Measurements from ENCODE around the gene LIPG. TPM values are rescaled to one million over a fixed set of nuclear protein-coding genes. Genes with fewer than 3 reads are reported as not detected.
"Not testable (repeated sequence)": the region's sequence is repeated elsewhere in the genome, so short reads cannot be mapped to it uniquely, and the experiment has no call there.

The LIPG gene
- total RNA-seq, 4 donors from 2014 or later: 4.9 to 11.5 (median 6.9) TPM

- Histone ChIP-seq H3K4me3 (no peak overlapping the region), H3K9me3 (no peaks in the 10 kb centered on the region), H3K4me1 (peaks cover 0 to 14% (median 9%) of the 10 kb centered on the region in 4 donors), H3K27me3 (no peaks in the 10 kb centered on the region), H3K36me3 (no peaks in the 10 kb centered on the region), H3K27ac (no peak overlapping the region)
- no peak for TF ChIP-seq POLR2AphosphoS5 (IDR thresholded peaks at IDR 0.05)
- in situ Hi-C loops (cut with MboI; ENCODE audit: low pct_ligation_motif_present in 1 of 4, low pct_unique_long_range_greater_than_20kb in 1 of 4, low sequenced_read_pairs in 3 of 4): no loop called here
- no peak for DNase-seq
- WGBS, 2 donors (ENCODE audit: low coverage in 1 of 2): 62 to 80% methylated on average over 1 to 8 of the region's 8 CpGs
- intact Hi-C loops (cut with DNase I; ENCODE audit: low total_unique reads): no loop called here
These were observed 20.7 kb downstream of the LIPG start for GRCh38 chr18:49582579-49582978.

DNA sequence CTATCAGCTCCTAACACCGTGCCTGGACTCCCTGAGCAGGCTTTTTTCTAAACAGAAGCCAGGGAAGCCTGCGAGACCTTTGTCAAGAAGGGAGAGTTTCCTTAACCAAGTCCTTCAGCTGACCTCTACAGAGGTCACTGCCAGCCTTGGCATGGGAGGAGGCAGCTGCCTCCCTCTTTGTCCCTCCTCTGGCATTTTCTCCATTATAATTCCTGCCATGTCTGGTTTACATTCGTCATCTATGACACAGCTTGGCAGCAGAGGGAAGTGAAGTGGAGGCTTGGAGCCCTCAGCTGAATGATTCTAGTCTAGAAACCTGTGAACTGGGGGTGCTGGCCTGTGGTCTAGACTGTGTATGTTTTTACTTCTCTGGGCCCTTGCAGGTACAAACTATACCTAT, 22.5 kb downstream of the LIPG start:
- H3K36me3 ChIP-seq: no peaks in the 10 kb centered on the region

GRCh38 chr18:49584951-49585350, 23.1 kb downstream of the LIPG start:
- in situ Hi-C loops (cut with MboI; ENCODE audit: low pct_ligation_motif_present in 1 of 4, low pct_unique_long_range_greater_than_20kb in 1 of 4, low sequenced_read_pairs in 3 of 4); H3K36me3 ChIP-seq: not testable (repeated sequence)
- 76 to 82% methylated on average over 2 to 4 of the region's 4 CpGs for WGBS, 2 donors (ENCODE audit: low coverage in 1 of 2)

More for the DNA sequence above, 22.5 kb downstream of the LIPG start:
- in situ Hi-C loops (cut with MboI; ENCODE audit: low pct_ligation_motif_present in 1 of 4, low pct_unique_long_range_greater_than_20kb in 1 of 4, low sequenced_read_pairs in 3 of 4) (no loop called here), intact Hi-C loops (cut with DNase I; ENCODE audit: low total_unique reads) (no loop called here)
- H3K4me3 ChIP-seq: no peak overlapping the region
- H3K27me3 ChIP-seq: no peaks in the 10 kb centered on the region
- TF ChIP-seq POLR2AphosphoS5 (IDR thresholded peaks at IDR 0.05): no peak
- TF ChIP-seq POLR2A (IDR thresholded peaks at IDR 0.05): no peak
- TF ChIP-seq EP300 (IDR thresholded peaks at IDR 0.05; ENCODE audit: low read depth): no peak
- TF ChIP-seq CTCF (IDR thresholded peaks at IDR 0.05): no peak
- H3K4me1 ChIP-seq: peaks cover 0 to 23% (median 13%) of the 10 kb centered on the region in 4 donors
- H3K9me3 ChIP-seq: no peaks in the 10 kb centered on the region
- no peak for DNase-seq
- no peak overlapping the region for H3K27ac ChIP-seq
- WGBS, 2 donors (ENCODE audit: low coverage in 1 of 2): 77% methylated on average over 3 of the region's 3 CpGs; no CpG with 5 or more reads in 1 of the 2 donors

GRCh38 chr18:49585781-49586663, 24.2 kb downstream of the LIPG start:
- no peaks in the 10 kb centered on the region for H3K9me3 ChIP-seq
- WGBS, 2 donors (ENCODE audit: low coverage in 1 of 2): 59% methylated on average over 7 to 9 of the region's 9 CpGs
- peak overlapping the region in 2 of 4 donors; percentile 5 to 42 for H3K27ac ChIP-seq
- peaks cover 0 to 38% (median 25%) of the 10 kb centered on the region in 4 donors for H3K4me1 ChIP-seq
- H3K4me3 ChIP-seq: no peak overlapping the region
- intact Hi-C loops (cut with DNase I; ENCODE audit: low total_unique reads) (no loop called here), in situ Hi-C loops (cut with MboI; ENCODE audit: low pct_ligation_motif_present in 1 of 4, low pct_unique_long_range_greater_than_20kb in 1 of 4, low sequenced_read_pairs in 3 of 4) (no loop called here)
- TF ChIP-seq CTCF (IDR thresholded peaks at IDR 0.05) (no peak), EP300 (IDR thresholded peaks at IDR 0.05; ENCODE audit: low read depth) (no peak), POLR2A (IDR thresholded peaks at IDR 0.05) (no peak), POLR2AphosphoS5 (IDR thresholded peaks at IDR 0.05) (no peak)
- H3K36me3 ChIP-seq: no peaks in the 10 kb centered on the region
- no peaks in the 10 kb centered on the region for H3K27me3 ChIP-seq
- DNase-seq: no peak

More at GRCh38 chr18:49584951-49585350, 23.1 kb downstream of the LIPG start:
- Histone ChIP-seq H3K4me1 (peaks cover 0 to 29% (median 16%) of the 10 kb centered on the region in 4 donors), H3K27ac (peak overlapping the region in 1 of 4 donors; percentile 5)
- H3K4me3 ChIP-seq; H3K9me3 ChIP-seq; intact Hi-C loops (cut with DNase I; ENCODE audit: low total_unique reads); DNase-seq; H3K27me3 ChIP-seq: not testable (repeated sequence)

GRCh38 chr18:49588171-49588570, 26.3 kb downstream of the LIPG start:
- peaks cover 0 to 50% (median 34%) of the 10 kb centered on the region in 4 donors for H3K4me1 ChIP-seq
- no peak overlapping the region for H3K4me3 ChIP-seq
- TF ChIP-seq POLR2A (IDR thresholded peaks at IDR 0.05) (no peak), POLR2AphosphoS5 (IDR thresholded peaks at IDR 0.05) (no peak), CTCF (IDR thresholded peaks at IDR 0.05) (no peak), EP300 (IDR thresholded peaks at IDR 0.05; ENCODE audit: low read depth) (no peak)
- no peaks in the 10 kb centered on the region for H3K36me3 ChIP-seq
- no peak for DNase-seq
- intact Hi-C loops (cut with DNase I; ENCODE audit: low total_unique reads): no loop called here
- in situ Hi-C loops (cut with MboI; ENCODE audit: low pct_ligation_motif_present in 1 of 4, low pct_unique_long_range_greater_than_20kb in 1 of 4, low sequenced_read_pairs in 3 of 4): no loop called here
- H3K27me3 ChIP-seq: no peaks in the 10 kb centered on the region
- H3K27ac ChIP-seq: peak overlapping the region in 1 of 4 donors; percentile 84
- H3K9me3 ChIP-seq: no peaks in the 10 kb centered on the region
- WGBS, 2 donors (ENCODE audit: low coverage in 1 of 2): 90% methylated on average over 6 of the region's 6 CpGs; no CpG with 5 or more reads in 1 of the 2 donors
